Breast epithelium (tissue), 4 donors: Measurements from ENCODE around the gene CSMD2. TPM values are rescaled to one million over a fixed set of nuclear protein-coding genes. Genes with fewer than 3 reads are reported as not detected.

Experiments
- DNase-seq, 2 donors: peaks; one replicate each; pipeline ENCODE4 v3.0.0-alpha.2; 2019; ENCODE audit warnings: low spot score in 2 of 2
- H3K27ac ChIP-seq, 2 donors: fragments of 200-600 bp; sonication (generic) in 1 of 2; one replicate each; pipeline ENCODE4 v1.5.1; 2016 to 2019; ENCODE audit warnings: mild to moderate bottlenecking in 1 of 2
- H3K27me3 ChIP-seq, 2 donors: fragments of 200-600 bp; sonication (generic) in 1 of 2; one replicate each; pipeline versions ENCODE4 v1.5.1 to v1.6.0; 2017 to 2019; ENCODE audit warnings: control low read depth in 1 of 2, mild to moderate bottlenecking in 1 of 2
- H3K36me3 ChIP-seq: fragments of 200-600 bp; one replicate; pipeline ENCODE4 v1.5.1; 2019
- H3K4me1 ChIP-seq, 2 donors: fragments of 200-600 bp; sonication (generic); one replicate each; pipeline ENCODE4 v1.5.1; 2016 to 2019; ENCODE audit warnings: control low read depth in 1 of 2
- H3K4me3 ChIP-seq, 3 donors: fragments of 200-600 bp; sonication (generic); 1 replicate in 2 of 3; 2 replicates in 1 of 3; pipeline ENCODE4 v1.5.1; 2016 to 2019; ENCODE audit warnings: mild to moderate bottlenecking in 3 of 3, moderate library complexity in 2 of 3
- H3K9me3 ChIP-seq, 2 donors: fragments of 200-600 bp; sonication (generic) in 1 of 2; one replicate each; pipeline ENCODE4 v1.5.1; 2016 to 2019; ENCODE audit warnings: control low read depth in 1 of 2
- CTCF ChIP-seq, 3 donors: fragments of 450-650 bp; IDR thresholded peaks; one replicate each; pipeline ENCODE4 v1.5.1; 2016 to 2017; ENCODE audit warnings: antibody characterized with exemption in 3 of 3, mild to moderate bottlenecking in 3 of 3, moderate library complexity in 3 of 3
- POLR2A ChIP-seq: fragments of 450-650 bp; IDR thresholded peaks from one replicate; pipeline ENCODE4 v1.6.1; 2016; ENCODE audit warnings: antibody characterized with exemption, mild to moderate bottlenecking, moderate library complexity
- POLR2AphosphoS5 ChIP-seq, 3 donors: sonication (generic); formaldehyde crosslinking; IDR thresholded peaks; one replicate each; pipeline ENCODE4 v1.6.1; 2017; ENCODE audit warnings: antibody characterized with exemption in 3 of 3
- intact Hi-C: fragments of 100-400 bp; cut with DNase I; formaldehyde crosslinking; loops from one replicate; pipeline ENCODE4 v1.15.1; 2023; ENCODE audit warnings: low total_unique reads
- total RNA-seq, 3 donors: library from RNA; depleted of rRNA; stranded (reverse); fragments of >200 nt; gene quantifications; one replicate each; pipeline ENCODE4 v1.1.0, GENCODE V29; 2016

Gene CSMD2
- total RNA-seq, 3 donors from 2014 or later: 0.33 to 2.6 (median 0.44) TPM

GRCh38 chr1:33931111-33931475, 233.9 kb downstream of the CSMD2 start:
- intact Hi-C loops: no loop called here
- no peak for DNase-seq
- H3K4me1 ChIP-seq: no peaks in the 10 kb centered on the region
- no peaks in the 10 kb centered on the region for H3K9me3 ChIP-seq
- H3K27ac ChIP-seq: no peak overlapping the region
- no peaks in the 10 kb centered on the region for H3K27me3 ChIP-seq
- no peak overlapping the region for H3K4me3 ChIP-seq
- no peaks in the 10 kb centered on the region for H3K36me3 ChIP-seq
- TF ChIP-seq POLR2A (no peak), CTCF (IDR thresholded peaks at IDR 0.05) (no peak), POLR2AphosphoS5 (IDR thresholded peaks at IDR 0.05) (no peak)

GRCh38 chr1:33930346-33931110, 234.5 kb downstream of the CSMD2 start:
- intact Hi-C loops: no loop called here
- no peak for DNase-seq
- H3K27me3 ChIP-seq: no peaks in the 10 kb centered on the region
- H3K9me3 ChIP-seq: no peaks in the 10 kb centered on the region
- TF ChIP-seq POLR2AphosphoS5 (IDR thresholded peaks at IDR 0.05) (no peak), CTCF (IDR thresholded peaks at IDR 0.05) (no peak), POLR2A (no peak)
- no peak overlapping the region for H3K27ac ChIP-seq
- H3K36me3 ChIP-seq: no peaks in the 10 kb centered on the region
- H3K4me1 ChIP-seq: no peaks in the 10 kb centered on the region
- no peak overlapping the region for H3K4me3 ChIP-seq

- TF ChIP-seq POLR2AphosphoS5 (IDR thresholded peaks at IDR 0.05): no peak
- TF ChIP-seq CTCF (IDR thresholded peaks at IDR 0.05): no peak
- TF ChIP-seq POLR2A: no peak
- Histone ChIP-seq H3K36me3 (no peaks in the 10 kb centered on the region), H3K9me3 (no peaks in the 10 kb centered on the region), H3K27me3 (no peaks in the 10 kb centered on the region), H3K4me3 (no peak overlapping the region), H3K27ac (no peak overlapping the region), H3K4me1 (no peaks in the 10 kb centered on the region)
- DNase-seq: no peak
- intact Hi-C loops: no loop called here
Measured at GRCh38 chr1:33928251-33928650, 236.8 kb downstream of the CSMD2 start.

GRCh38 chr1:33927721-33928120, 237.3 kb downstream of the CSMD2 start:
- no peaks in the 10 kb centered on the region for H3K36me3 ChIP-seq
- no peaks in the 10 kb centered on the region for H3K9me3 ChIP-seq
- TF ChIP-seq CTCF (IDR thresholded peaks at IDR 0.05) (no peak), POLR2A (no peak), POLR2AphosphoS5 (IDR thresholded peaks at IDR 0.05) (no peak)
- DNase-seq: no peak
- H3K4me1 ChIP-seq: no peaks in the 10 kb centered on the region
- no peaks in the 10 kb centered on the region for H3K27me3 ChIP-seq
- H3K4me3 ChIP-seq: no peak overlapping the region
- H3K27ac ChIP-seq: no peak overlapping the region
- intact Hi-C loops: no loop called here

GRCh38 chr1:33925586-33925985, 239.4 kb downstream of the CSMD2 start:
- Histone ChIP-seq H3K27me3 (no peaks in the 10 kb centered on the region), H3K27ac (no peak overlapping the region), H3K4me3 (no peak overlapping the region), H3K36me3 (no peaks in the 10 kb centered on the region), H3K9me3 (no peaks in the 10 kb centered on the region), H3K4me1 (no peaks in the 10 kb centered on the region)
- DNase-seq: no peak
- no peak for TF ChIP-seq CTCF (IDR thresholded peaks at IDR 0.05)
- intact Hi-C loops: no loop called here
